NT2/D1 (cell line): ENCODE results near the gene IL1RL1.

Experiments used
- DNase-seq: peaks from one replicate; pipeline ENCODE4 v3.0.0-alpha.2; 2011; ENCODE audit warnings: low read depth, low spot score
- H3K27me3 ChIP-seq: 2 replicates; pipeline ENCODE4 v1.6.0; 2011; ENCODE audit warnings: mild to moderate bottlenecking; ENCODE audit not compliant: insufficient read length, insufficient read depth
- H3K36me3 ChIP-seq: 2 replicates; pipeline ENCODE4 v1.6.1; 2011; ENCODE audit warnings: mild to moderate bottlenecking, low read length, mixed read lengths; ENCODE audit not compliant: insufficient read depth, insufficient read length
- H3K4me1 ChIP-seq: 2 replicates; pipeline ENCODE4 v1.5.1; 2011; ENCODE audit not compliant: insufficient read depth, insufficient read length
- H3K4me3 ChIP-seq: 2 replicates; pipeline ENCODE4 v1.5.1; 2011; ENCODE audit warnings: low read depth; ENCODE audit not compliant: insufficient read length
- H3K9ac ChIP-seq: 2 replicates; pipeline ENCODE4 v1.6.0; 2011; ENCODE audit warnings: low read depth; ENCODE audit not compliant: insufficient read length
- H3K9me3 ChIP-seq: 2 replicates; pipeline ENCODE4 v1.5.1; 2011; ENCODE audit warnings: mild to moderate bottlenecking, low read length; ENCODE audit not compliant: insufficient read depth
- SUZ12 ChIP-seq: IDR thresholded peaks from 2 replicates; pipeline ENCODE4 v1.6.1; 2011; ENCODE audit not compliant: insufficient read length, insufficient read depth; ENCODE audit errors: extremely low read depth
- YY1 ChIP-seq: IDR thresholded peaks from 2 replicates; pipeline ENCODE4 v1.6.1; 2011; ENCODE audit not compliant: insufficient read length, insufficient read depth
- ZNF274 ChIP-seq: IDR thresholded peaks from 2 replicates; pipeline ENCODE4 v1.6.1; 2011; ENCODE audit warnings: mild to moderate bottlenecking, low read depth, low read length

Gene IL1RL1

DNA sequence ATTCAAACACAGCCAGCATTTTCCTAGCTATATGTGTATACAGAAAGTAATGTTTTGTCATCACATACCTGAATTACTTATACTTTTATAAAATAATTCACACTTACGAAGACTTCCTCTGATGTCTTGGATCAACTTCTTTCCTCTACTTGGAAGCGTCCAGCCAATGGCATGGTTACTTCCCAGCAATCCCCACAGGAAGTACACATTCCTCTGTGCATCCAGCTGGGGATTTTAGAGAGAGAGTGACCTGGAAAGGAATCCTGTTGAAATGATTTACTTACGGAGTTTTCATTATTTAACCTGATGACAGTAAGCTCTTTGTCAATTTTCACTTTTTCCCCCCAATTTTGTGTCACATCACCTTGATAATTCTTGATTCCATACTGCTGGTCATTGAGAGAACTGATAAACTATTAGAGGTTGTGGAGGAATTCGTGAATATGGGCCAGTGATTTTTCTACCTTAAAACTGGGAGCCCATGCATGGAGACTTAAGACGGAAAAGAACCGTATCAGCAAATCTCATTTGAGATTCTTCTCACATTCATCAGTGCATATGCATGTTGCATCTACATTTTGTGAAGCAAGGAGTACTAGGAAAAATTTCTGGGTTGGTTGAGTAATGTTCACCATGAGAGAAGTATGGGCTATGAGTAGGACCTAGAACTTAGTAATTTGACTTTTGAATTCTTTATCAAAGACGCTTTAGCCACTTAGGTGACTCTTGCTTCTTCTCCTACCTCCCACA lies 35.2 kb downstream of the IL1RL1 start:
- no peak for DNase-seq
- no peak overlapping the region for H3K4me3 ChIP-seq
- no peaks in the 10 kb centered on the region for H3K9me3 ChIP-seq
- TF ChIP-seq YY1 = no peak
- no peak for TF ChIP-seq ZNF274
- no peak for TF ChIP-seq SUZ12
- H3K4me1 ChIP-seq = no peaks in the 10 kb centered on the region
- H3K36me3 ChIP-seq = no peaks in the 10 kb centered on the region
- no peak overlapping the region for H3K9ac ChIP-seq
- H3K27me3 ChIP-seq = no peaks in the 10 kb centered on the region

DNA sequence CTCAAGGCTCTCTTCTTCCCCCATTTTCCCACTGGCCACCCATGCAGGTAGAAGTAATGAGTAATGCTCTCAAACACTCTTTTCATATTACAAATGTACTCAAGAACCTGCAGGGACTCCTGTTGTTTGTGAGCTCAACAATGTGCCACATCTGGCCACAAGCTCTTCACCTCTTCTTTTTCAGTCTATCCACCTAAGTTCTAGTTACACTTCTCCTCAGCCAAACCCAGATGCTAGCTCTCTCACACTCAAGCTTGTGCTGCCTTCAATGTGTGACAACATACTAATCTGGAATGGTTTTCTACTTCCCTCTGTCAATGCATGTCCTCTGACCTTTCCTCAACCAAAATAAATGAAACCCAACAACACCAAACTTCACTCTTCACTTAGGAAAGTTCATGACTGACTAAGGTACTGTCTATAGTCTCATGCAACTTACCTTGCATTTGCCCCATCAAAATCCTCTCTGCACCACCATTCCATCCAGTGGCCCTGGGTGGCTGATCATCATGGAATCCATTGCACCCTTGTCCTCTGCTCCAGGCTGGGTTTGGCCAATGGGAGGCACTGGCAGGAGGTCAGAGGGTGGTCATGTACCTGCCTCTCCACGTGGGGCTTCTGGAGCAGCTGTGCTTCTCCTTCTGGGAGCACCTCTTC lies 38.9 kb downstream of the IL1RL1 start:
- Histone ChIP-seq H3K9me3 (no peaks in the 10 kb centered on the region), H3K4me1 (no peaks in the 10 kb centered on the region), H3K36me3 (no peaks in the 10 kb centered on the region), H3K27me3 (peaks cover 3% of the 10 kb centered on the region), H3K9ac (no peak overlapping the region), H3K4me3 (no peak overlapping the region)
- no peak for DNase-seq
- TF ChIP-seq ZNF274 = no peak
- no peak for TF ChIP-seq SUZ12
- TF ChIP-seq YY1 = no peak

DNA sequence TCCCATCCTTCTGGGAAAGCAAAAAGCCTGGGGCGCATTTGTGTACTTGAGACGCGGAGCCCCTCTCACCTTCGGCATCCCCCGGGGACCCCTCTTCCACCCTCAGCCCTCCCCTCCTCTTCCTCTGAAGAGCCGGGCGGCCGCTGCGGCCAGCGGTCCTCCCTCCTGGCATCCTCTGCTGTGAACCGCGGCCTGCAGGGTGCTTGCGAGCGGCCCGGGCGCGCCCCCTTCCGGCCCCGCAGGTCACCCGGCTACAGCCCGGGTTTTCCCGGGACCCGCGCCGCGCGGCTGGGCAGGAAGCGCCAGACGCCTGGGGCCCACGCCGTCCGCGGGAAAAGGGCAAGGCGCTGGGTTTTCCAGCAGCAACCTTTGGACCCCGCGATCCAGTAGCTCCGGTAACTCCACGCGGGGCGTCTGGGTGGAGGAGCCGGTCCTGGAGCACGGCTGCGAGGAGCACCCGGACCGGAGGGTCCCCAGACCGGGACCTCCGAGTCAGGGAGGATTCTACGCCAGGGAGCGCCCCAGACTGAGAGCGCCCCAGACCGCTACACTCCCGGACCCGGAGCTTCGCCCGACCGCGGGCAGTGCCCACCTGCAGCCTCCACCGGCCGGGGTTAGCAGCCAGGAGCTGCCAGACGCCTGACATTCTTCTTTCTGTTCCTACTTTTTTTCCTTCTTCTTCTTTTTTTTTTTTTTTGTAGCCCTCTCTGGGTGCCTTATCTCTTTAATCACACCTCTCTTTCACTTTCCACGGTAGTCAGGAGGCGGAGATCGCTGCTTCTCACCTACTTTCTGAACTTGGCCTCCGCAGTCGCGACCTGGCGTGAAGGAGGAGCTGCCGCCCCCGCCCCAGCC lies 44.4 kb downstream of the IL1RL1 start, which contains the start of gene IL18R1:
IL18R1 (plus strand) TSS at position 271 of the 855 bp plus-strand sequence. CDS start 6,865 bp downstream, outside the sequence.
- DNase-seq = peak; percentile 68
- Histone ChIP-seq H3K9ac (peak within 1 kb of the TSS; percentile 79), H3K4me1 (no peaks in the 10 kb centered on the region), H3K27me3 (peaks cover 24% of the 10 kb centered on the region), H3K9me3 (no peaks in the 10 kb centered on the region), H3K4me3 (peak within 1 kb of the TSS; percentile 79), H3K36me3 (no peaks in the 10 kb centered on the region)
- TF ChIP-seq SUZ12 (peak; percentile 77), YY1 (no peak)

DNA sequence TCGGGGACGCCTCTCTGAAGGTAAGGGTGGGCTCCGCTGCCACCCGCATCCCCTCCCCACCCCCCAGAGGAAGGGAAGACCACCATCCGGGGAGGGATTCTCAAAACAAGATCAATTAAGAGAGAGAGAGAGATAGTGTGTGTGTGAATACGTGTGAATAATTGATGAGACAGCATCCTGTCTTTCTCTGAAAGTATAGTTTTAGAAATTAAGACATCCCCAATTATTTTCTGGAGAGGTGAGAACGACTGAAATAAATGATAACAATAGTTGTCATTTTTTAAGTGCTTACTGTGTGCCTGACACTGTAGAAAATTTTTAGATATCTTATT lies 45.0 kb downstream of the IL1RL1 start:
- peaks cover 24% of the 10 kb centered on the region for H3K27me3 ChIP-seq
- TF ChIP-seq SUZ12 = no peak
- TF ChIP-seq ZNF274 = no peak
- no peak for TF ChIP-seq YY1
- no peaks in the 10 kb centered on the region for H3K36me3 ChIP-seq
- DNase-seq = no peak
- no peaks in the 10 kb centered on the region for H3K4me1 ChIP-seq
- peak overlapping the region; percentile 79 for H3K9ac ChIP-seq
- no peaks in the 10 kb centered on the region for H3K9me3 ChIP-seq
- H3K4me3 ChIP-seq = peak overlapping the region; percentile 79

DNA sequence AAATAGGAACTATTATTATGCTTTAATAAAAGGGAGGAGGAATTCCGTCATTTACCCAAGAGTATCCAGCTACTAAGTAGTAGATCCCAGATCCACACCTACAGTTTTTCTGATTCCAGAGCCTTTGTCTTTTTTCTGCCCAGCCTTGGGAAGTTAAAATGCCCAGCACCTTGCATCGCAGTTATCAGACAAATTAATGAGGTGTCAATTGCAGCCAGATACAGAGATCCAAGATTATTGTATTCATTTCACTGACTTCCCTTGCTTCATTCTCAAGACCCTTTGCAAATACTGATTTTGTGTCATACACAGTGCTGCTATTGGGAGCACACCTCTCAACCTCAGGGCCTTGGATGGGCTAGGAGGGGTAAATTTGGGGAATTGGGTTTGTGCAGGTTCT lies 45.4 kb downstream of the IL1RL1 start:
- Histone ChIP-seq H3K27me3 (peaks cover 24% of the 10 kb centered on the region), H3K9ac (no peak overlapping the region), H3K4me3 (no peak overlapping the region), H3K36me3 (no peaks in the 10 kb centered on the region), H3K9me3 (no peaks in the 10 kb centered on the region), H3K4me1 (no peaks in the 10 kb centered on the region)
- DNase-seq = no peak
- TF ChIP-seq SUZ12 = no peak
- no peak for TF ChIP-seq YY1
- TF ChIP-seq ZNF274 = no peak

DNA sequence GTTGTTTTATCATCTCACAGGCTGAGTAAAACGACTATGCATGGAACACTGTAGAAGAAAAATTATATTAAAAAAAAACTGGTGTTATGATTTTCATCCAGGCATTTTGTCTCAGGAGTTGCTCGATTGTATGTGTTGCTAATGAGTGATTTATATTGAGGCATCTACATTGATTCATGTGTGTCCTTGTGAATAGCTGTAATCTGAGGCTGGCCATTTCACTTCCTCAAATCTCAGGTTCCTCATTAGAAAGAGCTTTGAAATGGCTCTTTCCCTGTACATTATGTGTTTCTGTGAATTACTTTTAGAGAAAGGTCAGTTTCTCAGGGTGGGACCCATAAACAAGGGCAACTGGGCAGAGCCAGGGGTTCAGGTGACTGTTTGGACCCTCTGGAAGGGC lies 46.6 kb downstream of the IL1RL1 start:
- H3K36me3 ChIP-seq = no peaks in the 10 kb centered on the region
- no peaks in the 10 kb centered on the region for H3K9me3 ChIP-seq
- no peak overlapping the region for H3K4me3 ChIP-seq
- H3K9ac ChIP-seq = no peak overlapping the region
- DNase-seq = no peak
- H3K27me3 ChIP-seq = peaks cover 24% of the 10 kb centered on the region
- TF ChIP-seq YY1 = no peak
- no peak for TF ChIP-seq ZNF274
- TF ChIP-seq SUZ12 = no peak
- no peaks in the 10 kb centered on the region for H3K4me1 ChIP-seq

DNA sequence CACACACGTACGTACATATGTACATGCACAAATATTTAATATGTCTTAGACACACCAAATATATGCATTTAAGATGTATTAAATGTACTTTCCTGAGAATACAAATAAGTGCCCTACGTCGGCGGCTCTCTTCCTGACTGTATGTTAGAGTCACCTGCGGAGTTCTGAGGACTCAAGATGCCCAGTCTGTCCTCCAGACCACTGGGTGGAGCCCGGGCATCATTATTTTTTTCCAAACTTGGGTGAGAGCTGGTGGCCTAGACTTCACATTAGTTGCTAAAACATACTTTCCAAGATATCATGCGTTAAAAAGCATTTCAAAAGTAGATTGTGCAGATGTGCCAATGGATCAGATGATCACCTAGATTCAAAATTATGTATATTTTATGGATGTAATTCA lies 47.1 kb downstream of the IL1RL1 start:
- H3K27me3 ChIP-seq = peaks cover 24% of the 10 kb centered on the region
- no peaks in the 10 kb centered on the region for H3K36me3 ChIP-seq
- DNase-seq = no peak
- no peak overlapping the region for H3K9ac ChIP-seq
- H3K4me1 ChIP-seq = no peaks in the 10 kb centered on the region
- H3K9me3 ChIP-seq = no peaks in the 10 kb centered on the region
- no peak for TF ChIP-seq SUZ12
- TF ChIP-seq YY1 = no peak
- no peak for TF ChIP-seq ZNF274
- no peak overlapping the region for H3K4me3 ChIP-seq
